ENCODE data around the gene PHAF1. TPM values are rescaled to one million over a fixed set of nuclear protein-coding genes. Genes with fewer than 3 reads are reported as not detected.
A peak's percentile ranks its signal among the peaks of the same experiment; 100 is the strongest.

The PHAF1 gene
- total and polyA plus RNA-seq, 2 of the 13 experiments (the other 11 are each of a cell fraction or from before 2014, with no cell fraction given), result 48.3 to 174 TPM

- no peak for TF ChIP-seq ZNF710 (CRISPR knock-in tag; IDR thresholded peaks at IDR 0.05; ENCODE audit: borderline replicate concordance)
- no peak for TF ChIP-seq MIXL1 (CRISPR knock-in tag; IDR thresholded peaks at IDR 0.05)
- no peak for TF ChIP-seq ZNF543 (CRISPR knock-in tag; IDR thresholded peaks at IDR 0.05)
- TF ChIP-seq ARID5B (CRISPR knock-in tag; IDR thresholded peaks at IDR 0.05), result no peak
- no peak for TF ChIP-seq HNF4G (IDR thresholded peaks at IDR 0.05; ENCODE audit: borderline replicate concordance, low read depth, low read length)
- TF ChIP-seq HNF4G (CRISPR knock-in tag; IDR thresholded peaks at IDR 0.05; ENCODE audit: borderline replicate concordance, low read depth), result no peak
Observed at GRCh38 chr16:67088551-67088950, 21.2 kb upstream of the PHAF1 start (continued).

- ATAC-seq, result no peak
- POLR2A ChIA-PET, result no interaction called here
- Histone ChIP-seq H3K9me3 (ENCODE audit: low read length) (no peaks in the 10 kb centered on the region), H3K79me2 (ENCODE audit: insufficient read depth, low read length) (no peaks in the 10 kb centered on the region), H3K4me3 (replicated peaks in 1 of 3; ENCODE audit: insufficient read depth in 1 of 3, low read depth in 2 of 3, low read length in 3 of 3) (no peak overlapping the region), H3K27ac (ENCODE audit: extremely low read length, insufficient read depth, low read length) (no peak overlapping the region), H3K27me3 (ENCODE audit: control insufficient read depth in 1 of 2, insufficient read depth in 2 of 2, low read length in 2 of 2) (no peaks in the 10 kb centered on the region), H3K4me1 (ENCODE audit: insufficient read depth, low read length) (peaks cover 6% of the 10 kb centered on the region; the same call in 1 of the 2 replicates), H3K4me2 (ENCODE audit: low read depth, low read length) (no peak overlapping the region), H3K36me3 (replicated peaks in 1 of 2; ENCODE audit: control insufficient read depth in 1 of 2, insufficient read depth in 2 of 2, low read length in 2 of 2) (peaks cover 3 to 7% of the 10 kb centered on the region in 2 experiments), H2AFZ (ENCODE audit: low read length) (no peak overlapping the region), H3K9ac (ENCODE audit: insufficient read depth, low read depth, low read length) (no peak overlapping the region), H4K20me1 (ENCODE audit: insufficient read depth, low read length) (no peaks in the 10 kb centered on the region)
- TF ChIP-seq MATR3 (CRISPR knock-in tag; IDR thresholded peaks at IDR 0.05) (no peak), ZNF616 (CRISPR knock-in tag; IDR thresholded peaks at IDR 0.05; ENCODE audit: low read depth) (no peak), NFE2L2 (IDR thresholded peaks at IDR 0.05; ENCODE audit: low read length) (peak; percentile 34)
- no TSS peak for BruUV-seq (replicated peaks)
- no peak for DNase-seq (ENCODE audit: low spot score)
- intact Hi-C loops (cut with micrococcal nuclease; ENCODE audit: unreplicated experiment), result no loop called here
- no peak for FAIRE-seq
- in situ Hi-C loops (cut with HindIII; ENCODE audit: extremely low pct_ligation_motif_present, low pct_unique_long_range_greater_than_20kb), result no loop called here
- CTCF ChIA-PET (ENCODE audit: low intra/inter-chr PET ratio, low total read pairs), result no interaction called here
Observed at GRCh38 chr16:67089101-67089500, 20.6 kb upstream of the PHAF1 start.

All from HepG2 (cell line).